Stimulated activated CD8-positive, alpha-beta memory T cell treated with anti-CD3 and anti-CD28 coated beads, Interleukin-7, amount 100 ng/mL, for 48 hours (primary cell): Measurements from ENCODE around the gene COL5A1.

Experiments
- DNase-seq, 2 donors: peaks; one replicate each; pipeline ENCODE4 v3.0.0-alpha.2; 2020; ENCODE audit warnings: low read depth in 1 of 2; ENCODE audit errors: extremely low read depth in 1 of 2

Gene COL5A1

GRCh38 chr9:134807716-134808446 is 166.3 kb downstream of the COL5A1 start:
- DNase-seq: no peak

- DNase-seq: no peak
These were observed 166.8 kb downstream of the COL5A1 start for GRCh38 chr9:134808447-134808792.

- DNase-seq: no peak
These were observed 167.7 kb downstream of the COL5A1 start for GRCh38 chr9:134809292-134809691.

GRCh38 chr9:134809826-134810225 is 168.2 kb downstream of the COL5A1 start:
- no peak for DNase-seq

GRCh38 chr9:134811079-134811672 is 169.6 kb downstream of the COL5A1 start:
- DNase-seq: no peak

GRCh38 chr9:134811673-134812342 is 170.2 kb downstream of the COL5A1 start:
- no peak for DNase-seq

- DNase-seq: no peak
These were observed 170.7 kb downstream of the COL5A1 start for GRCh38 chr9:134812343-134812673.

GRCh38 chr9:134813841-134814240 is 172.2 kb downstream of the COL5A1 start:
- DNase-seq: no peak

GRCh38 chr9:134814598-134815215 is 173.1 kb downstream of the COL5A1 start:
- no peak for DNase-seq

- DNase-seq: no peak
These were observed 174.0 kb downstream of the COL5A1 start for GRCh38 chr9:134815435-134816214.

- no peak for DNase-seq
These were observed 174.7 kb downstream of the COL5A1 start for GRCh38 chr9:134816264-134816663.

GRCh38 chr9:134818000-134818568 is 176.5 kb downstream of the COL5A1 start:
- no peak for DNase-seq

- no peak for DNase-seq
These were observed 177.0 kb downstream of the COL5A1 start for GRCh38 chr9:134818591-134818990.

- DNase-seq: no peak
These were observed 179.3 kb downstream of the COL5A1 start for GRCh38 chr9:134820901-134821300.

GRCh38 chr9:134822541-134822940 is 180.9 kb downstream of the COL5A1 start:
- no peak for DNase-seq

- DNase-seq: no peak
These were observed 182.0 kb downstream of the COL5A1 start for GRCh38 chr9:134823623-134824022.

GRCh38 chr9:134824583-134824982 is 183.0 kb downstream of the COL5A1 start:
- DNase-seq: no peak

GRCh38 chr9:134825025-134825424 is 183.4 kb downstream of the COL5A1 start:
- DNase-seq: no peak

- DNase-seq: no peak
These were observed 185.0 kb downstream of the COL5A1 start for GRCh38 chr9:134826336-134827285.

- DNase-seq: no peak
These were observed 186.0 kb downstream of the COL5A1 start for GRCh38 chr9:134827559-134827958.
